ENCODE measurements around the gene GHR. TPM values are rescaled to one million over a fixed set of nuclear protein-coding genes. Genes with fewer than 3 reads are reported as not detected.

Gene GHR
- total RNA-seq, 1 donor from 2014 or later: 6.4 TPM

DNA sequence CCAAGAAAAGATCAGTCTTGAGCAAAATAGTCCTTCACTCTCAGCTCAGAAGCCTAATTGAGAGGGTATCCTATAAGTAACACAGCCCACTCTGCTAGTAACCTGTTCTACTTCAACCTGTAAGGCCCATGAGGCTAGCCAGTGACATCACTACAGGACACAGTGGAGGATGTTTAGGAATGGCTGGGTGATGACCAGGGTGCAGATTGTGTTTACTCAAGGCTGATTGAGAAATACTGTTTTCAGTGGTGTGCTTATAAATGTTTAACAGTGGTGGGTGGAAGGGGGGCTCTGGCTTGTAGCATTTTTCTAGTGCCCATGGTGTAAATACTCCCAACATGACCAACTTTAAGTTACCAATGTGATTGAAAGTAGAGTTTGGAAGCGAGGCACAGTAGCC lies 173.6 kb downstream of the GHR start:
- Histone ChIP-seq H3K27ac (no peak overlapping the region), H3K4me3 (no peak overlapping the region), H3K27me3 (no peaks in the 10 kb centered on the region), H3K36me3 (no peaks in the 10 kb centered on the region), H3K9me3 (no peaks in the 10 kb centered on the region), H3K4me1 (peaks cover 3 to 4% of the 10 kb centered on the region in 2 donors)
- no peak for DNase-seq (ENCODE audit: low spot score in 2 of 2)
- TF ChIP-seq, protein P1, sequence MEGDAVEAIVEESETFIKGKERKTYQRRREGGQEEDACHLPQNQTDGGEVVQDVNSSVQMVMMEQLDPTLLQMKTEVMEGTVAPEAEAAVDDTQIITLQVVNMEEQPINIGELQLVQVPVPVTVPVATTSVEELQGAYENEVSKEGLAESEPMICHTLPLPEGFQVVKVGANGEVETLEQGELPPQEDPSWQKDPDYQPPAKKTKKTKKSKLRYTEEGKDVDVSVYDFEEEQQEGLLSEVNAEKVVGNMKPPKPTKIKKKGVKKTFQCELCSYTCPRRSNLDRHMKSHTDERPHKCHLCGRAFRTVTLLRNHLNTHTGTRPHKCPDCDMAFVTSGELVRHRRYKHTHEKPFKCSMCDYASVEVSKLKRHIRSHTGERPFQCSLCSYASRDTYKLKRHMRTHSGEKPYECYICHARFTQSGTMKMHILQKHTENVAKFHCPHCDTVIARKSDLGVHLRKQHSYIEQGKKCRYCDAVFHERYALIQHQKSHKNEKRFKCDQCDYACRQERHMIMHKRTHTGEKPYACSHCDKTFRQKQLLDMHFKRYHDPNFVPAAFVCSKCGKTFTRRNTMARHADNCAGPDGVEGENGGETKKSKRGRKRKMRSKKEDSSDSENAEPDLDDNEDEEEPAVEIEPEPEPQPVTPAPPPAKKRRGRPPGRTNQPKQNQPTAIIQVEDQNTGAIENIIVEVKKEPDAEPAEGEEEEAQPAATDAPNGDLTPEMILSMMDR (IDR thresholded peaks at IDR 0.05): no peak
- intact Hi-C loops (cut with DNase I): no loop called here

DNA sequence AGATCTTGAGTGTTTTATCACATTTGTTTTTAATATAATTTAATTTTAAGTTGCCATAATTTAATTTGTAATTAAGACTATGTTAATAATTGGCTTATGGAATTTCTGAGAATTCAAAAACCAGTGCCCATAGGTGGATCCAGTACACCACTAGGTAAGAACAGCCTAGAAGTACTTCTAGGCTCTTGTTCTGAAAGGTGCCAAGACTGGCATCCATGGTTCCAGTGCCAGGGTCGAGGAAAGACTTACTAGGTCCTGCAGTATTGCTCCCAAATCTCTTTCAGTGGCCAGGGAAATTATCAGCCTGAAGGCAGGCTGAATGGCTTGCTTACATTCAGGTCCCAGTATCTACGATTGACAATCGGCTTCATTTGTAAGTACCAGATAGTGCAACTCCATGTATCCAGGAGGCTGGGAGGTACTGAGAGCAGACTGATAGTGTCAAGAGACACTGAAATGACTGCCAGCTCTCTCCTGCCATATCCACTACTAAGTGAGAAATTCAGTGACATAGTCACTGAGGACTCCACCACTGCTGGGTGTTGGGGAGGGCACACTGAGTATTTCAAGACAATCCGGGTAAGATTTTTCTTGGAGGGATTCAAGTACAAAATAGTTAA lies 174.2 kb downstream of the GHR start:
- intact Hi-C loops (cut with DNase I): no loop called here

DNA sequence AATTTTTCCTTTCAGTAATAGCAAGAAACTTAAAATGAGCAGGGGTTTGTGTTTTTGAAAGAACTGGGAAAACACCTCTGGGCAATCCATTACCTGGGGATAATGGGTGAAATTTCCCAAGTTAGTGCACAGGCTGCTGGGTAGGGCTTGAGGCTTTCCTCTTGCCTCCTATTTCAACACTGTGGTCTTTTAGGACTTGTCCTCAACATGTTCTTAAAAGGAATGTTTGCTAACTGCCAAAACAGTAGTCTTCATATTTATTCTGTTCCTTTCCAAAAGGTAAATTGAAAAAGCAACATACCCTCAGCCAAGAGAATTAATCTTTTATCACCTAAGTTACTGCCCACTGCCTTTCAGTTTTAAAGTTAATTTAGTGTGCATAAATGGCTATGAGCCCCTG lies 175.1 kb downstream of the GHR start:
- H3K4me3 ChIP-seq: no peak overlapping the region
- no peaks in the 10 kb centered on the region for H3K36me3 ChIP-seq
- TF ChIP-seq, protein P1 (IDR thresholded peaks at IDR 0.05): no peak
- H3K4me1 ChIP-seq: peaks cover 3 to 4% of the 10 kb centered on the region in 2 donors
- H3K27ac ChIP-seq: no peak overlapping the region
- intact Hi-C loops (cut with DNase I): no loop called here
- H3K9me3 ChIP-seq: no peaks in the 10 kb centered on the region
- no peaks in the 10 kb centered on the region for H3K27me3 ChIP-seq
- no peak for DNase-seq (ENCODE audit: low spot score in 2 of 2)

More for the DNA sequence above, 174.2 kb downstream of the GHR start:
- TF ChIP-seq, protein P1 (IDR thresholded peaks at IDR 0.05): no peak
- Histone ChIP-seq H3K27ac (no peak overlapping the region), H3K4me1 (peaks cover 3 to 4% of the 10 kb centered on the region in 2 donors), H3K36me3 (no peaks in the 10 kb centered on the region), H3K9me3 (no peaks in the 10 kb centered on the region), H3K27me3 (no peaks in the 10 kb centered on the region), H3K4me3 (no peak overlapping the region)
- no peak for DNase-seq (ENCODE audit: low spot score in 2 of 2)

DNA sequence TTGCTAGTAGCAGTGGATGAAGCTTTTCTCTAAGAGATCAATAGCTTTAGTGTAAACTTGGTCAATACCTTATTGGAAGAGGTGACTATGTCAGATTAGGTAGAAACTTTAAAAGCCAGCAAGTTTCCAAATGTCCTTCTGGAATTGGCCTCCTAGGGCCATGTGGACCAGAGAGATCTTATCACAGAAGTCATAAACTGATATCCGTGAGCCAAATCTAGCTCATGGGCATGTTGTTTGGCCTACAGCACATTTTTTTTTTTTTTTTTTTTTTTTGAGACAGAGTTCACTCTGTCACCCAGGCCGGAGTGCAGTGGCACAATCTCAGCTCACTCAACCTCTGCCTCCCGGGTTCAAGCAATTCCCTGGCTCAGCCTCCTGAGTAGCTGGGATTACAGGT lies 175.9 kb downstream of the GHR start:
- H3K4me1 ChIP-seq: peaks cover 3 to 4% of the 10 kb centered on the region in 2 donors
- DNase-seq (ENCODE audit: low spot score in 2 of 2): no peak
- no peak overlapping the region for H3K4me3 ChIP-seq
- no peaks in the 10 kb centered on the region for H3K9me3 ChIP-seq
- no peaks in the 10 kb centered on the region for H3K36me3 ChIP-seq
- TF ChIP-seq, protein P1 (IDR thresholded peaks at IDR 0.05): no peak
- intact Hi-C loops (cut with DNase I): no loop called here
- H3K27ac ChIP-seq: no peak overlapping the region
- H3K27me3 ChIP-seq: no peaks in the 10 kb centered on the region

DNA sequence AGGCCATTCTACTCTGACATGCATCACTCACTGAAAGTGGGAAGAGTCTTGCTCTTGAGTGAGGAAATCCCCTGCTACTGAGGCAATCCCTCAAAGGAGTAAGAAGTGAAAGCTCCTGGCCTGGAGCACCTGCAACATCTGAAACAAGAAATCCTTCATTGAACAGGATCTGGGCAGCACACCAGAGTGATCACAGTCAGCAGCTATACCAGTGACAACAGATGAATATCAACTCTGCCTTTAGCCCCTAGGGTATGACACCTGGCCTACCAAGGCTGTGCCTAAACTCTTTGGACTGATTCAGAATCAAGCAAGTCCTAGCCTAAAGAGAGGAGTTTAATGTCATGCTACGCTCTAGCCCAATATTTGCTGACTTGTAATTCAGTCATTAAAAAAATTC lies 177.2 kb downstream of the GHR start:
- intact Hi-C loops (cut with DNase I): no loop called here
- Histone ChIP-seq H3K9me3 (no peaks in the 10 kb centered on the region), H3K27me3 (no peaks in the 10 kb centered on the region), H3K4me1 (peaks cover 3 to 4% of the 10 kb centered on the region in 2 donors), H3K4me3 (no peak overlapping the region), H3K27ac (no peak overlapping the region), H3K36me3 (no peaks in the 10 kb centered on the region)
- TF ChIP-seq, protein P1 (IDR thresholded peaks at IDR 0.05): no peak
- DNase-seq (ENCODE audit: low spot score in 2 of 2): no peak

Measured in ascending aorta (tissue), 2 donors.